ENCODE data around the gene FBXW7. TPM values are rescaled to one million over a fixed set of nuclear protein-coding genes. Genes with fewer than 3 reads are reported as not detected.

Gene FBXW7
- total RNA-seq, 4 donors from 2014 or later = 72.2 to 105 (median 87.1) TPM

GRCh38 chr4:152279234-152279566 lies 256.7 kb downstream of the FBXW7 start:
- intact Hi-C loops (cut with DNase I) = no loop called here
- TF ChIP-seq POLR2A (IDR thresholded peaks at IDR 0.05) = no peak
- TF ChIP-seq, protein P1, sequence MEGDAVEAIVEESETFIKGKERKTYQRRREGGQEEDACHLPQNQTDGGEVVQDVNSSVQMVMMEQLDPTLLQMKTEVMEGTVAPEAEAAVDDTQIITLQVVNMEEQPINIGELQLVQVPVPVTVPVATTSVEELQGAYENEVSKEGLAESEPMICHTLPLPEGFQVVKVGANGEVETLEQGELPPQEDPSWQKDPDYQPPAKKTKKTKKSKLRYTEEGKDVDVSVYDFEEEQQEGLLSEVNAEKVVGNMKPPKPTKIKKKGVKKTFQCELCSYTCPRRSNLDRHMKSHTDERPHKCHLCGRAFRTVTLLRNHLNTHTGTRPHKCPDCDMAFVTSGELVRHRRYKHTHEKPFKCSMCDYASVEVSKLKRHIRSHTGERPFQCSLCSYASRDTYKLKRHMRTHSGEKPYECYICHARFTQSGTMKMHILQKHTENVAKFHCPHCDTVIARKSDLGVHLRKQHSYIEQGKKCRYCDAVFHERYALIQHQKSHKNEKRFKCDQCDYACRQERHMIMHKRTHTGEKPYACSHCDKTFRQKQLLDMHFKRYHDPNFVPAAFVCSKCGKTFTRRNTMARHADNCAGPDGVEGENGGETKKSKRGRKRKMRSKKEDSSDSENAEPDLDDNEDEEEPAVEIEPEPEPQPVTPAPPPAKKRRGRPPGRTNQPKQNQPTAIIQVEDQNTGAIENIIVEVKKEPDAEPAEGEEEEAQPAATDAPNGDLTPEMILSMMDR (IDR thresholded peaks at IDR 0.05) = no peak

DNA sequence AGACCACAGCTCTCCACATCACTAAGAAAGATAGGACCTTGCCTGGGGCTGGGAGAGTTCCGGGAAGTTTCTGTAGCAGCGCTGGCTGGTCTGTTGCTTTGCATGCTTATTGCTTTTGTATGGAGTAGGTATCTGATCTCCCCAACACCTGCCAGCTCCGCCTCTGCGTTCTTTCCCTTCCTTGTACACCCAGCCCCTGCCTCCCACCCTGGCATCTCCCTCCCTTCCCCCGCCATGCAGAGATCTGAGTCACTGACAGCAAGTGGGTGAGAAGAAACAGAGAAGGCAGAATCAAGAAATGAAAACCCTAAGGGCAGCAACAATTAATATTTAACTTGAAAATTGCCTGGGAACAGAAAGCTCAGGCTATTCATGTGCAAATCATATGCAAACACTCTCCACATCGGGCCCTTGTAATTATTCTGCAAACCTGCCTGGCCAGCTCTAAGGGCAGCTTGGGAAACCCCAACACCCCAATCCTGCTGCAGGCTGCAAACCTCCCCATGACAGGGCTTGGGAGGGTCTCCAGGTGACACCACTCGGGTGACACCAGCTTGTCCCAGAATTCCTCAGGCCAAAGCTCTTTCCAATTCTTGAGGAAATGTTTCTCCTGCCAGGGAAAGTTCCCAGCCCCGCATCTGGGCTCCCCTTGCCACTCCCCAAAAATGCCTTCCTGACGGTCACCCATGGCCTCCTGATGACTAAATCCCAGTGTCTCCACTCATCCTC lies 257.2 kb downstream of the FBXW7 start:
- 78 to 81% methylated on average over 9 of the region's 9 CpGs for WGBS, 2 donors
- TF ChIP-seq, protein P1 (IDR thresholded peaks at IDR 0.05) = no peak
- no peak for TF ChIP-seq POLR2A (IDR thresholded peaks at IDR 0.05)
- no peaks in the 10 kb centered on the region for H3K4me1 ChIP-seq
- no peaks in the 10 kb centered on the region for H3K27me3 ChIP-seq
- H3K4me3 ChIP-seq (replicated peaks in 1 of 3) = no peak overlapping the region
- no peak for DNase-seq
- intact Hi-C loops (cut with DNase I) = no loop called here
- H3K9me3 ChIP-seq = no peaks in the 10 kb centered on the region
- no peak overlapping the region for H3K27ac ChIP-seq
- H3K36me3 ChIP-seq = no peaks in the 10 kb centered on the region

More at GRCh38 chr4:152279234-152279566, 256.7 kb downstream of the FBXW7 start:
- H3K9me3 ChIP-seq = no peaks in the 10 kb centered on the region
- 92 to 94% methylated on average over 7 to 8 of the region's 8 CpGs for WGBS, 2 donors
- no peaks in the 10 kb centered on the region for H3K27me3 ChIP-seq
- H3K36me3 ChIP-seq = no peaks in the 10 kb centered on the region
- H3K4me3 ChIP-seq (replicated peaks in 1 of 3) = no peak overlapping the region
- no peak for DNase-seq
- no peak overlapping the region for H3K27ac ChIP-seq
- H3K4me1 ChIP-seq = no peaks in the 10 kb centered on the region

DNA sequence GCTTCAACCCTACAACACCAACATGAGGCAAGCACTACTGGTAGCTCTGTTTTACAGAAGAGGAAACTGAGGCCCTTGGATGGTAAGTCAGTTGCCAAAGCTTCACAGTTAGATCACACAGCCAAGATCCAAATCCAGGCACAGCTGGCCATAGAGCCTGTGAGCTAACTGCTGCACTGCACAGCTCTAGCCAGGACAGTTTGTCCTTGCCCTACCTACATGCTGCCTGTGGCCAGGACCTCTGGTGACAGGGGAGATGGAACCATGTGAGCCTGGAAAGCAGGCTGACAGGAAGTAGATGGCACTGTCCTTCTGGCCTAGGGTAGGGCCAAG lies 257.8 kb downstream of the FBXW7 start:
- Histone ChIP-seq H3K9me3 (no peaks in the 10 kb centered on the region), H3K27me3 (no peaks in the 10 kb centered on the region), H3K4me3 (replicated peaks in 1 of 3) (no peak overlapping the region), H3K27ac (no peak overlapping the region), H3K4me1 (no peaks in the 10 kb centered on the region), H3K36me3 (no peaks in the 10 kb centered on the region)
- TF ChIP-seq, protein P1 (IDR thresholded peaks at IDR 0.05) = no peak
- no peak for TF ChIP-seq POLR2A (IDR thresholded peaks at IDR 0.05)
- no peak for DNase-seq
- intact Hi-C loops (cut with DNase I) = no loop called here

DNA sequence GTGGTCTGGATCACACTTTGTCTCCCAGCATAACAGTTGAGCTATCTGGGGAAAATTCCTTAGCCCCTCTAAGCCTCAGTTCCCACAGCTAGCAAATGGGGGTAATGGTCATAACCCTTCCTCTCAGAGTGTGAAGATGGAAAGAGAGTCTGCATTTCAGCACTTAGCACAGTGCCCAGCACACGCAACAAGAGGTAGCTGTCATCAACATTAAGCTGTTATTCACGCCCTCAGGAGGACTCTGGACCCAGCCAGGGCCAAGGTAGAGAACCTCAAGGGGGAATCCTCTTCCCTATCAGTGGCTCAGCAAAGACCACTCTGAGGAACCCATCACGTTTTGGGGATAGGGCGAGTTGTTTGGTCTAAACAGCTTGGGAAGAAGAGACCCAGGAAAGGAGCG lies 258.6 kb downstream of the FBXW7 start:
- intact Hi-C loops (cut with DNase I) = no loop called here
- H3K9me3 ChIP-seq = no peaks in the 10 kb centered on the region
- TF ChIP-seq, protein P1 (IDR thresholded peaks at IDR 0.05) = no peak
- no peak for TF ChIP-seq POLR2A (IDR thresholded peaks at IDR 0.05)
- no peaks in the 10 kb centered on the region for H3K36me3 ChIP-seq
- no peaks in the 10 kb centered on the region for H3K4me1 ChIP-seq
- 91 to 93% methylated on average over 5 of the region's 5 CpGs for WGBS, 2 donors
- H3K27me3 ChIP-seq = no peaks in the 10 kb centered on the region
- DNase-seq = no peak
- H3K4me3 ChIP-seq (replicated peaks in 1 of 3) = no peak overlapping the region
- no peak overlapping the region for H3K27ac ChIP-seq

GRCh38 chr4:152273343-152273742 lies 262.5 kb downstream of the FBXW7 start:
- DNase-seq = no peak
- H3K36me3 ChIP-seq = no peaks in the 10 kb centered on the region
- H3K4me3 ChIP-seq (replicated peaks in 1 of 3) = no peak overlapping the region
- H3K9me3 ChIP-seq = no peaks in the 10 kb centered on the region
- H3K27ac ChIP-seq = no peak overlapping the region
- H3K4me1 ChIP-seq = no peaks in the 10 kb centered on the region
- H3K27me3 ChIP-seq = no peaks in the 10 kb centered on the region
- intact Hi-C loops (cut with DNase I) = no loop called here
- TF ChIP-seq, protein P1 (IDR thresholded peaks at IDR 0.05) = no peak
- TF ChIP-seq POLR2A (IDR thresholded peaks at IDR 0.05) = no peak
- WGBS, 2 donors = 66 to 72% methylated on average over 1 of the region's 1 CpG

Small RNA genes lying within 50 kb of the gene (microRNA-seq; reads per million reads assigned to microRNA genes)
- 1.8 reads per million for gene MIR3140

Small RNA genes lying within 50 kb of the gene (small RNA-seq; reads per million reads assigned to genes)
- not detected for gene MIR3140

Other genes starting within 250 kb of the FBXW7 start
- gene TMEM154, start 143.9 kb upstream of the FBXW7 start, total RNA-seq = 1 to 10 TPM in 1 of 4 donors, under 1 TPM in 3; 0.22 to 1.6 (median 0.42) TPM
- 1 to 10 TPM in 3 of 4 donors, under 1 TPM in 1; 0.67 to 2.4 (median 1.8) TPM for gene TIGD4, start 243.6 kb upstream of the FBXW7 start, total RNA-seq
- 10 to 100 TPM; 34.3 to 45.1 (median 42.1) TPM for gene ARFIP1, start 243.9 kb upstream of the FBXW7 start, total RNA-seq

Data from thyroid gland (tissue), 4 donors.